H1 (cell line): ENCODE data around the gene LAT.

ENCODE experiments used
- BRCA1 ChIP-seq: IDR thresholded peaks from 2 replicates; pipeline ENCODE4 v1.6.1; 2012; ENCODE audit warnings: low read depth, low read length, improper control_type of control experiment
- CTCF ChIP-seq, 3 experiments: IDR thresholded peaks; 1 replicate in 2 of 3; 2 replicates in 1 of 3; pipeline versions ENCODE4 v1.5.1 to v1.6.1; 2011; ENCODE audit warnings: low read length in 3 of 3, mild to moderate bottlenecking in 3 of 3, inconsistent platforms in 2 of 3, low read depth in 1 of 3, moderate library complexity in 1 of 3; ENCODE audit not compliant: insufficient read depth in 1 of 3; ENCODE audit errors: control extremely low read depth in 1 of 3
- SUZ12 ChIP-seq: fragments of 200-600 bp; sonication (generic); IDR thresholded peaks from 2 replicates; pipeline ENCODE4 v1.6.1; 2012; ENCODE audit warnings: mild to moderate bottlenecking, inconsistent platforms, low read length, moderate library complexity, mixed read lengths
- TAF1 ChIP-seq: IDR thresholded peaks from 2 replicates; pipeline ENCODE4 v1.6.1; 2011; ENCODE audit warnings: mild to moderate bottlenecking, low read depth, low read length
- YY1 ChIP-seq: IDR thresholded peaks from 2 replicates; pipeline ENCODE4 v1.6.1; 2011; ENCODE audit warnings: low read depth, mild to moderate bottlenecking, low read length

- TF ChIP-seq YY1 (no peak), CTCF (IDR thresholded peaks at IDR 0.05; ENCODE audit: control extremely low read depth in 1 of 3, insufficient read depth in 1 of 3, low read depth in 1 of 3, low read length in 3 of 3) (no peak), SUZ12 (no peak), BRCA1 (no peak), TAF1 (no peak)
These were observed 5.7 kb downstream of the LAT start for GRCh38 chr16:28990375-28991040.
